Cerebellar nuclear complex (tissue), 1 donor: ENCODE measurements around the gene NECTIN4.
A peak's percentile ranks its signal among the peaks of the same experiment; 100 is the strongest.
"Not testable (repeated sequence)": the region's sequence is repeated elsewhere in the genome, so short reads cannot be mapped to it uniquely, and the experiment has no call there.

ENCODE experiments used
- DNase-seq, 2 experiments: peaks; one replicate each; lab custom pipeline; 2025; lab: John Stamatoyannopoulos, UW

The NECTIN4 gene

GRCh38 chr1:161054232-161054631 lies 35.1 kb downstream of the NECTIN4 start:
- no peak for DNase-seq

- no peak for DNase-seq
Measured at GRCh38 chr1:161052899-161053298, 36.5 kb downstream of the NECTIN4 start.

GRCh38 chr1:161051219-161051618 lies 38.1 kb downstream of the NECTIN4 start:
- no peak for DNase-seq

- no peak for DNase-seq
Measured at GRCh38 chr1:161048949-161049722, 40.2 kb downstream of the NECTIN4 start.

- no peak for DNase-seq
Measured at GRCh38 chr1:161047436-161048420, 41.6 kb downstream of the NECTIN4 start.

- DNase-seq, result no peak
Measured at GRCh38 chr1:161046605-161047228, 42.6 kb downstream of the NECTIN4 start.

GRCh38 chr1:161045736-161046604 lies 43.4 kb downstream of the NECTIN4 start, which contains the start of gene USF1:
Gene USF1, minus strand, starts transcription at chr1:161045977. Its CDS starts 2,702 bp downstream, at chr1:161043275.
- peak; percentile 61 to 81 for DNase-seq

- no peak for DNase-seq
Measured at GRCh38 chr1:161044908-161045735, 44.2 kb downstream of the NECTIN4 start.

- no peak for DNase-seq
Measured at GRCh38 chr1:161044535-161044907, 44.8 kb downstream of the NECTIN4 start.

- no peak for DNase-seq
Measured at GRCh38 chr1:161039546-161039945, 49.8 kb downstream of the NECTIN4 start.

GRCh38 chr1:161039154-161039545 lies 50.2 kb downstream of the NECTIN4 start:
- DNase-seq, result no peak

GRCh38 chr1:161038523-161039153 lies 50.7 kb downstream of the NECTIN4 start, which contains the start of gene TSTD1:
Gene TSTD1, minus strand, starts transcription at chr1:161038964. Its CDS starts 75 bp downstream, at chr1:161038889.
- no peak for DNase-seq

GRCh38 chr1:161037661-161038522 lies 51.5 kb downstream of the NECTIN4 start:
- DNase-seq, result no peak

GRCh38 chr1:161033751-161034150 lies 55.6 kb downstream of the NECTIN4 start:
- no peak for DNase-seq

GRCh38 chr1:161032409-161032808 lies 56.9 kb downstream of the NECTIN4 start:
- DNase-seq, result no peak

- no peak for DNase-seq
Measured at GRCh38 chr1:161031874-161032273, 57.5 kb downstream of the NECTIN4 start.

GRCh38 chr1:161029466-161029865 lies 59.9 kb downstream of the NECTIN4 start:
- DNase-seq, result not testable (repeated sequence)

GRCh38 chr1:161026954-161027353 lies 62.4 kb downstream of the NECTIN4 start:
- DNase-seq, result not testable (repeated sequence)

- not testable (repeated sequence) for DNase-seq
Measured at GRCh38 chr1:161022432-161022831, 66.9 kb downstream of the NECTIN4 start.
